A673 (cell line): ENCODE measurements around the gene PPA2.

Experiments
- CTCF ChIP-seq: fragments of 300-800, 200-600 bp; sonication (generic); conservative IDR thresholded peaks from 2 replicates; pipeline ENCODE4 v1.5.1; 2017; ENCODE audit warnings: low read depth, mild to moderate bottlenecking, antibody characterized with exemption, low read length, moderate library complexity, mixed read lengths
- EZH2 ChIP-seq: fragments of 200-600 bp; sonication (generic); IDR thresholded peaks from 2 replicates; pipeline ENCODE4 v1.6.1; 2017; ENCODE audit warnings: borderline replicate concordance, low read depth, mild to moderate bottlenecking, mixed read lengths, antibody characterized with exemption, low read length; ENCODE audit not compliant: poor library complexity, severe bottlenecking

GRCh38 chr4:105455998-105456397 lies 17.9 kb downstream of the PPA2 start:
- TF ChIP-seq CTCF (no peak), EZH2 (no peak)
